H9 (cell line): Measurements from ENCODE around the gene PNMA8C. TPM values are rescaled to one million over a fixed set of nuclear protein-coding genes. Genes with fewer than 3 reads are reported as not detected.

Experiments used
- DNase-seq: peaks from one replicate; pipeline ENCODE4 v3.0.0-alpha.2; 2017
- H2AFZ ChIP-seq: one replicate; pipeline ENCODE4 v1.6.1; 2013; ENCODE audit warnings: mild to moderate bottlenecking, low read length, control low read depth, moderate library complexity
- H2AK5ac ChIP-seq: 2 replicates; pipeline ENCODE4 v1.6.1; 2013; ENCODE audit warnings: low read length, control low read depth, mixed read lengths; ENCODE audit not compliant: insufficient read length
- H2BK120ac ChIP-seq: one replicate; pipeline ENCODE4 v1.6.1; 2013; ENCODE audit warnings: low read depth, mild to moderate bottlenecking, low read length, control low read depth, inconsistent platforms; ENCODE audit not compliant: poor library complexity, severe bottlenecking
- H2BK12ac ChIP-seq: 2 replicates; pipeline ENCODE4 v1.6.1; 2013; ENCODE audit warnings: low read length, control low read depth, mixed read lengths, low read depth; ENCODE audit not compliant: insufficient read length
- H2BK15ac ChIP-seq: 2 replicates; pipeline ENCODE4 v1.6.1; 2013; ENCODE audit warnings: low read depth, low read length, control low read depth
- H2BK20ac ChIP-seq: one replicate; pipeline ENCODE4 v1.6.1; 2013; ENCODE audit warnings: low read depth, mild to moderate bottlenecking, low read length, control low read depth, inconsistent platforms; ENCODE audit not compliant: poor library complexity, severe bottlenecking
- H2BK5ac ChIP-seq: 2 replicates; pipeline ENCODE4 v1.6.1; 2013; ENCODE audit warnings: low read length, control low read depth, mixed read lengths; ENCODE audit not compliant: insufficient read length
- H3K14ac ChIP-seq: 2 replicates; pipeline ENCODE4 v1.6.1; 2013; ENCODE audit warnings: low read length, control low read depth; ENCODE audit not compliant: insufficient read depth
- H3K18ac ChIP-seq: 2 replicates; pipeline ENCODE4 v1.6.1; 2013; ENCODE audit warnings: low read depth, mild to moderate bottlenecking, mixed read lengths, low read length, control low read depth; ENCODE audit not compliant: insufficient read length
- H3K23ac ChIP-seq: 2 replicates; pipeline ENCODE4 v1.6.1; 2013; ENCODE audit warnings: low read length, control low read depth, mixed read lengths, low read depth; ENCODE audit not compliant: insufficient read length
- H3K23me2 ChIP-seq: 2 replicates; pipeline ENCODE4 v1.6.1; 2013; ENCODE audit warnings: low read depth, mild to moderate bottlenecking, mixed read lengths, low read length, control low read depth; ENCODE audit not compliant: insufficient read length, poor library complexity, severe bottlenecking
- H3K27ac ChIP-seq: 2 replicates; pipeline ENCODE4 v1.5.1; 2013; ENCODE audit warnings: low read length, control low read depth, mixed read lengths, low read depth; ENCODE audit not compliant: insufficient read length
- H3K27me3 ChIP-seq: 2 replicates; pipeline ENCODE4 v1.6.1; 2013; ENCODE audit warnings: low read length, control low read depth, inconsistent platforms; ENCODE audit not compliant: insufficient read depth
- H3K4ac ChIP-seq: 2 replicates; pipeline ENCODE4 v1.6.1; 2013; ENCODE audit warnings: low read depth, mild to moderate bottlenecking, control low read depth, inconsistent platforms, low read length, moderate library complexity
- H3K4me1 ChIP-seq: 2 replicates; pipeline ENCODE4 v1.6.1; 2013; ENCODE audit warnings: low read length, control low read depth, inconsistent platforms; ENCODE audit not compliant: insufficient read depth
- H3K4me2 ChIP-seq: 2 replicates; pipeline ENCODE4 v1.6.1; 2013; ENCODE audit warnings: low read length, control low read depth, mixed read lengths; ENCODE audit not compliant: insufficient read length, insufficient read depth
- H3K56ac ChIP-seq: 2 replicates; pipeline ENCODE4 v1.6.1; 2013; ENCODE audit warnings: low read depth, mild to moderate bottlenecking, mixed read lengths, low read length, control low read depth; ENCODE audit not compliant: insufficient read length
- H3K79me1 ChIP-seq: 2 replicates; pipeline ENCODE4 v1.6.1; 2013; ENCODE audit warnings: low read depth, mild to moderate bottlenecking, moderate library complexity, low read length, control low read depth, inconsistent platforms; ENCODE audit not compliant: insufficient read depth, poor library complexity, severe bottlenecking
- H3K79me2 ChIP-seq: 2 replicates; pipeline ENCODE4 v1.6.1; 2013; ENCODE audit warnings: low read length, control low read depth, inconsistent platforms; ENCODE audit not compliant: insufficient read depth
- H3K9ac ChIP-seq: 2 replicates; pipeline ENCODE4 v1.6.1; 2013; ENCODE audit warnings: low read length, control low read depth, mixed read lengths; ENCODE audit not compliant: insufficient read length; ENCODE audit errors: extremely low read depth
- H3K9me3 ChIP-seq: one replicate; pipeline ENCODE4 v1.6.1; 2013; ENCODE audit warnings: low read depth, low read length, inconsistent platforms; ENCODE audit not compliant: control insufficient read depth
- H3T11ph ChIP-seq: one replicate; pipeline ENCODE4 v1.6.1; 2013; ENCODE audit warnings: mild to moderate bottlenecking, low read length, control low read depth, inconsistent platforms
- H4K20me1 ChIP-seq: one replicate; pipeline ENCODE4 v1.6.1; 2013; ENCODE audit not compliant: control insufficient read depth, insufficient read length, insufficient read depth
- H4K5ac ChIP-seq: 2 replicates; pipeline ENCODE4 v1.6.1; 2013; ENCODE audit warnings: low read depth, mild to moderate bottlenecking, mixed read lengths, low read length, control low read depth; ENCODE audit not compliant: insufficient read length
- H4K8ac ChIP-seq: replicated peaks from 2 replicates; pipeline ENCODE4 v1.6.1; 2013; ENCODE audit warnings: low read length, control low read depth, mixed read lengths, low read depth; ENCODE audit not compliant: insufficient read length
- H4K91ac ChIP-seq: 2 replicates; pipeline ENCODE4 v1.6.1; 2013; ENCODE audit warnings: low read depth, mild to moderate bottlenecking, moderate library complexity, mixed read lengths, low read length, control low read depth; ENCODE audit not compliant: insufficient read length
- H3K27ac Mint-ChIP-seq, 3 experiments: 2 replicates in 2 of 3; 3 replicates in 1 of 3; pipeline ENCODE4 v1.8.0; 2020 to 2021; ENCODE audit warnings: mixed read lengths in 3 of 3, mild to moderate bottlenecking in 1 of 3, moderate library complexity in 1 of 3
- H3K27me3 Mint-ChIP-seq: 2 replicates; pipeline ENCODE4 v1.8.0; 2021; ENCODE audit warnings: low read depth, mild to moderate bottlenecking, moderate library complexity, mixed read lengths
- H3K36me3 Mint-ChIP-seq, 3 experiments: 2 replicates in 2 of 3; 3 replicates in 1 of 3; pipeline ENCODE4 v1.8.0; 2020 to 2021; ENCODE audit warnings: low read depth in 3 of 3, mixed read lengths in 3 of 3; ENCODE audit not compliant: insufficient read depth in 1 of 3
- H3K4me1 Mint-ChIP-seq, 2 experiments: 2 replicates each; pipeline ENCODE4 v1.8.0; 2020; ENCODE audit warnings: mixed read lengths in 2 of 2
- H3K4me3 Mint-ChIP-seq, 2 experiments: 2 replicates in 1 of 2; 3 replicates in 1 of 2; pipeline ENCODE4 v1.8.0; 2020 to 2021; ENCODE audit warnings: mild to moderate bottlenecking in 2 of 2, mixed read lengths in 2 of 2, moderate library complexity in 1 of 2
- H3K9me3 Mint-ChIP-seq, 2 experiments: 2 replicates in 1 of 2; 3 replicates in 1 of 2; pipeline ENCODE4 v1.8.0; 2020; ENCODE audit warnings: mild to moderate bottlenecking in 2 of 2, mixed read lengths in 2 of 2, moderate library complexity in 1 of 2
- CTCF ChIP-seq: fragments of 200-600 bp; sonication (generic); conservative IDR thresholded peaks from 3 replicates; pipeline ENCODE4 v1.8.0; 2021; ENCODE audit warnings: antibody characterized with exemption, mild to moderate bottlenecking
- WGBS: extraction: QIAGEN DNeasy Blood & Tissue Kit; methylation state at CpG from one replicate; pipeline ENCODE4 v1.1.7; 2013; ENCODE audit warnings: missing lambda C conversion rate, low lambda C conversion rate, mixed read lengths; ENCODE audit not compliant: insufficient read length; ENCODE audit errors: extremely low coverage; 5-methylcytosine and 5-hydroxymethylcytosine counted together
- total RNA-seq: library from RNA; stranded (reverse); gene quantifications from 2 replicates; pipeline ENCODE4 v1.2.1, GENCODE V29; 2021

The PNMA8C gene
- total RNA-seq, 1 experiment from 2014 or later: 1.8 TPM

GRCh38 chr19:46390866-46391265, 37.9 kb downstream of the PNMA8C start:
- H3K23me2 ChIP-seq: no peaks in the 10 kb centered on the region
- Mint-ChIP-seq H3K36me3 (peaks cover 43 to 61% (median 48%) of the 10 kb centered on the region in 3 experiments), H3K27ac (peak overlapping the region in 2 of 3 experiments; percentile 44 to 88; a peak in 1 of 7 replicates), H3K4me3 (no peak overlapping the region), H3K27me3 (no peaks in the 10 kb centered on the region), H3K9me3 (peaks cover 2 to 5% of the 10 kb centered on the region in 2 experiments; a peak in 2 of 5 replicates), H3K4me1 (peaks cover 7 to 32% of the 10 kb centered on the region in 2 experiments; a peak in 3 of 4 replicates)
- H4K91ac ChIP-seq: no peak overlapping the region
- no peak for DNase-seq
- no peak overlapping the region for H3K27ac ChIP-seq
- H2AK5ac ChIP-seq: no peak overlapping the region
- WGBS: no CpG with 5 or more reads among the region's 18 CpGs
- H3T11ph ChIP-seq: no peak overlapping the region
- no peak overlapping the region for H3K18ac ChIP-seq
- H2BK12ac ChIP-seq: no peak overlapping the region
- H2BK15ac ChIP-seq: no peak overlapping the region
- H2BK120ac ChIP-seq: no peak overlapping the region
- no peak overlapping the region for H3K23ac ChIP-seq
- no peak overlapping the region for H2BK20ac ChIP-seq
- H2BK5ac ChIP-seq: no peak overlapping the region
- H2AFZ ChIP-seq: no peak overlapping the region
- no peaks in the 10 kb centered on the region for H3K9me3 ChIP-seq
- no peak overlapping the region for H4K8ac ChIP-seq
- no peak for TF ChIP-seq CTCF
- H4K5ac ChIP-seq: no peak overlapping the region
- no peak overlapping the region for H3K9ac ChIP-seq
- no peak overlapping the region for H3K4ac ChIP-seq
- H3K79me2 ChIP-seq: no peaks in the 10 kb centered on the region
- no peak overlapping the region for H3K14ac ChIP-seq
- H3K4me1 ChIP-seq: no peaks in the 10 kb centered on the region
- no peaks in the 10 kb centered on the region for H3K27me3 ChIP-seq
- H4K20me1 ChIP-seq: no peaks in the 10 kb centered on the region
- H3K79me1 ChIP-seq: no peaks in the 10 kb centered on the region
- no peak overlapping the region for H3K56ac ChIP-seq
- H3K4me2 ChIP-seq: no peak overlapping the region
